DMS153 treated with DMSO at 0.1 percent for 48 hours (cell line): ENCODE data around the gene FASTKD2.

Source experiments
- DNase-seq: peaks from one replicate; lab custom pipeline; 2025; ENCODE audit not compliant: unreplicated experiment; lab: John Stamatoyannopoulos, UW

FASTKD2 gene

GRCh38 chr2:206765242-206766056, at the start of gene FASTKD2, which contains the start of gene MDH1B:
Gene FASTKD2, plus strand, starts transcription at chr2:206765606. Its CDS starts 1,088 bp downstream, at chr2:206766694.
Gene MDH1B, minus strand, starts transcription at chr2:206765328. Its CDS starts 57 bp downstream, at chr2:206765271.
- peak; percentile 92 for DNase-seq

DNA sequence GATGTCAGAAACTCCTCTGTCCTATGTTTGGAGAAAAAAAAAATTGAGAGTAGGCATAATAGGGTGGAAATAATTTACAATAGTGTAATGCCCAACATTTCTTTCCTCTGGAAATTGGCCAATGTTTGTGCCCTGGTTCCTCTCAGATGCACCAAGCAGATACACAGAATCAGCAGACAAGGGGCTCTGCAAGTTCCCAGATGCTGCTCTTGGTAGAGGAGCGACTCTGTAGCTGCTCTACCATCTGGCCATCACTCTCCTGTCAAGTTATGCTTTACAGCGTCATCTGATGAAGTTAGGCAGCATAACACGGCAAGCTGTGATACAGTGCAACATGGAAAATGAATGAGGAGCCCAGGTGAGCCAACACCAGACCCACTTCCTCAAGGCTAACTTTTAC, 48.8 kb upstream of the FASTKD2 start:
- DNase-seq, result no peak

GRCh38 chr2:206718296-206718695, 47.1 kb upstream of the FASTKD2 start, which contains the start of gene DYTN:
Gene DYTN, minus strand, starts transcription at chr2:206718396. Its CDS starts 117 bp downstream, at chr2:206718279.
- no peak for DNase-seq

DNA sequence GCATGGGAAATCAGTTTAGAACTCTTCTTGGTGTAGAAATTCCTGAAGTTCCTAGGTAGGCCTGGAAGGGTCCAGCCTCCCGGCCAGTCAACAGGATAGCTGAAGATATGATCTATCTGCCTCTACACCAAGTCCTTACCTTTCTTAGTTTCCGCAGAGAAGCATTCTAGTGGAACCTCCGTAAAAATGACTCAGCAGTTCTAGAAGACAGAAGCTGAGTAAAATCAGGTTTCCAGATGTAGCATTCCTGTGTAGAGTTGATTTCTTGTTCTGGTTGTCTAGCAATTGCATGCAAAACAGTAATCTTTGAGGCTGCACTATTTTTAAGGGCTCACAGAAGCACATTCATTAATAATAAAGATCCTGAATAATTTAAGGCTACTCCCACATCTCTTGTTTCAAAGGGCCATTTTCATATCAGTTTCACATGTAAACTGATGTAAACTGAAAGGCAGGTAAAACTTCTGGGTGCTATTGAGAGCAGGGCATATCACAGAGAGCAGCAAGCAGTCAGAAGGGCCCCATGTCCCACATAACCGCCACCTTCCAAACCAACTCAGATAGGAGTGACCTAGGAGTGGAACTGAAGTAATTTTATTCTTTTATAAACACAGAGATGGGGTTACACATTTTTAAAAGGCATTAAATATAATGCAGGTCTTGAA, 44.0 kb upstream of the FASTKD2 start:
- no peak for DNase-seq

DNA sequence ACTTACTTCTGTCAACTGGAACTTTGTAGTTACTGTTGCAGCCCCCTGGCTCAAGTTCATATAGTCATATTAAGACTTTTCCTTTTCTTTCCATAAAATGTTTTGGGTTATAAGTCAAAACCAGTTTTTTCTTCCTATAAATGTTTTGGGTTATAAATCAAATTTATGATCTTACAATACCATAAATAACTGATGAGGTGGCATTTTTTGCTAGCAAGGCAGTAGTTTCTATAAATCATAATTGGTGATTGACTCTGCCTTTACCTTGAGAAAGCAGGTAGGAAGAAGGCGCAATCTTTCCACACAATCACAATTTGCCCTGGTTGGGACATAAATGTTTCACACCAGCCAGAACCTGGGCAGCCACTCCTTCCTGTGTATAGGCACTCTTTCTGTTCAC, 42.1 kb upstream of the FASTKD2 start:
- no peak for DNase-seq

DNA sequence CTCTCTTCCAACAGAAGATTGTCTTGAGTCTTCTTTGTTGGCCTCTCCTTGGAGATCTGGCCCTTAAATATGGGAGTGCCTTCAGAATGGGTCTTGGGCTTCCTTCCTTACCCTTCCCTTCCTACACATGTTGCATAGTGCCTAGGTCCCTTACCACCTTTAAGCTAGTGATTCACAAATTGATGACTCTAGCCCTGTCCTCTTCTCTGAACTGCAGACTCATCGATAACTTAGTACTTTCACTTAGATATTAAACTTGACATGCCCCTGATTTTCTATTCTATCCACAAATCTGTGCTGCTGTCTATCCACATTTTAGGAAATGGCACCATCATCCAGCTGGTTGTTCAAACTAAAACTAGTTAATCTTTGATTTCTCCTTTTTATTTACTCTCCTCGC, 38.1 kb upstream of the FASTKD2 start:
- no peak for DNase-seq

DNA sequence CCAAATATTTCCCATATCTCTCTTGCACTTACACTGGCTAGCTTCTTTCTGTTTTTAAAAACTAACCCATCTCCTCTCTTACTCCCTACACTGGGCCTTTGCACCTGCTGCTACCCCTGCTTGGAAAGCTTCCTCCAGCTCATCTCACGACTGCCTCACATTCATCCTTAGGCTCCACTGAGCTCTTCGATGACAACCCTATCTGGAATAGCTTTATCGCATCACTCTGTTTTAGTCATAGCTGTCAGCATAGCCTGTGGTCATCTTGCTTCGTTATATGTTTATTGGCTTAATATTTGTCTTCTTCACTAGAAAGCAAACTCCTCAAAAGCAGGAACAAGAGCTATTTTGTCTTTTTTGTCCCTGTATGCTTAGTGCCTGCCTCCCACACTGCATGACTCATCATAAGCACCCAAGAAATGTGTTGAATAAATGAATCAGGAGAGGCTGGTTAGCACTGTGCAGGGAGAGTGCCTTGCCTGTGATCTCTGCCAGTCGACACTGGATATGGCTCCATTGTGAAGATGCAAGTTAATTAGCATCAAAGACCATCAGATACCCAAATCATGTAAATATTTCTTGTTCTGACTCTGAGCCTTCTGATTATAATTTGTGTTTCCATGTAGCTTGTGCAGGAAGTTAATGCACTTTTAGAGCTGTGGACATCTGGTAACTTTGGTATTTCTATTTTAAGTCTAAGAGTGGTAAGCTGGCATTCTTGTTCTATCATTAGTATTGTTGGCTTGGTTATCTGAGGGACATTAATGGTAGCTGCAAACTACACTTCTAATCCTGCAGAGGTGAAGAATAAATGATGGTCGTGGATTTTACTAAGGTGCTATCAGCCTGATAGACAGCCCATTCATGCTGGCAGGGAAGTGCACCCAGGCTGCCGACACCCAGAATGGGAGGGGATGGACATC, 36.9 kb upstream of the FASTKD2 start:
- no peak for DNase-seq

DNA sequence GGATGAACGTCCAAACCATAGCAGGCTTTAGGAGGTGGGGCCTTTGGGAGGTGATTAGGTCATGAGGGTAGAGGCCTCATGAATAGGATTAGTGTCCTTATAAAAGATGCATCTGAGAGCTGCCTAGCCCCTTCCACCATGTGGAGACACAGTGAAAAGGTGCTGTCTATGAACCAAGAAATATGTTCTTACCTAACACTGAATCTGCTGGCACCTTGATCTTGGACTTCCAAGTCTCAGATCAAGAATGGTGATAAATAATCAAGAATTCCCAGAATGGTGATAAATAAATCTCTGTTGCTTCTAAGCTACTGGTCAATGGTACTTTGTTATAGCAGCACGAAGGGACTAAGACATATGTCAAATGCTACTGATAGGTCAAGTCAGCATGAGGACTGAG, 32.1 kb upstream of the FASTKD2 start:
- no peak for DNase-seq

GRCh38 chr2:206736935-206737334, 28.5 kb upstream of the FASTKD2 start:
- no peak for DNase-seq

DNA sequence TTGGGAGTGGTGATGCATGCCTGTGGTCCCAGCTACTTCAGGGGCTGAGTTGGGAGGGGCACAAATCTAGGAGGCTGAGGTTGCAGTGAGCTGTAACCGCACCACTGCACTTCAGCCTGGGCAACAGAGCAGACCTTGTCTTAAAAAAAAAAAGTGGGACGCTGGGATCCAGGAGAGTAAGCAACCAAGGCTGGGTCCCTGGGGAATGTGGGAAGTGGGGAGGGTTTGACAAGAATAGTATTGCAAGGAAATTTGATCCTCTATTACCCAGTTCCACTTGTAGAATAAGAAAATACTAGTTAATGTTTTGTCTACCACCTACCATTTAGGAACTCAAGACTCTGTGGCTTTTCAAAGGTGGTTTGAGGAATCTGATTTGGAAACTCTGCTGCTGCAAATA, 26.1 kb upstream of the FASTKD2 start:
- DNase-seq, result no peak

DNA sequence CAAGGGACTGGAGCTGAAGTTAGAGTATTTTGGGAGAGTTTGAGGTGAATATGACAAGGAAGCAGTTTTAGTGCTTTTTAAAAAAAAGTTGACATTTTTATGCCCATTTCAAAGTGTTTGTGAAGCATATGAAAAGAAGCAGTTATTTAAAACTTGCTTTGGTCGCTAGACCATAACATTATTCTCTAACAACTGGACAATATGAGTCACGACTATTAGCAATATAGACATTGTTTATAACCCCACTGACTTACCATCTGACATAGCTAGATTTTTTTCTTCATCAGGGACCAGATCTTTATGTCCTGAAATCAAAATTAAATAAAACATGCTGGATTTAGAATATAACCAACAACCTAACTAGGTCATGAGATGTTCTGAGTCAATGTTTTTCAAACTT, 24.6 kb upstream of the FASTKD2 start:
- DNase-seq, result no peak

DNA sequence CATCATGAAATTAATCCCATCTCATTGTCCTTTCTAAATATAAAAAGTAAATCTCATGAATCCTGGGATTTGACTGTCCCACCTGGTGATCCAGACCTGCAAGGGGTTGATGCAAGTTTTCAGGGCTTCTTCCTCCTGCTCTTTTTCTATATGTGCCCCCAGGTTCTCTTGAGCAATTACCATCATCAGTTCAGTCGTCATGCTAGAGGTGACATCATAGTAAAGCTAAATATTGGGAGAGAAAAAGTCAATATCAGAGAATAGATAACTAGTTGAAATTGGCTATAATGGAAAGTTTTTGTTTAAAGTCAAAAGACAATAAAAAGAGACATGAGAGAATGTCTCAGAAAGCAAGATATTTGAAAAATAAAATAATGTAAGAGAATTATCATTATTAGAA, 8.6 kb upstream of the FASTKD2 start:
- DNase-seq, result no peak

DNA sequence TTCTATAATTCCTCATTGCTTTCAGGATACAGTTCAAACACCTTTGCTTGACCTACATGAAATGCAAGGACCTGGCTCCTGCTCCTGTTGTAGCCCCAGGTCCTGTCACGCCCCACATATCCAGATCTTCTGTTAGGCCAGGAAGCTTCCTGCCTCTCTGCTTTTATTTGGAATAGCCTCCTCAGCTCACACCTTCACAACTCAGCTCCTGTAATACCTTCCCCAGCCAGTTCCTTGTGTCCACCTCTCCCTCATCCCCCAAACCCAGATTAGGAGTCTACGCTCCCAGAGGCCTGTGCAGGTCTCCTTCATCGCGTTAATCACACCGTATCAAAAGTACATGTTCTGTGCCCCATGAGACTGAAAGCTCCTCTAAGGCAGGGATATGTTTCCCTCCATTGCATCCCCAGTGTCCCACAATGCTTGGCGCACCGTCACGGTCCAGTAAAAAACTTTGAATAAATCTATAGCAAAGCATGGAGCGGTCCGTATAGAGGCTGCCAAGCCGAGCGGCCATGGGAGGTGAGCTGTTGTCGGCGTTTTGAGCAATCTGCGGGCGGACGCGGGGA, 649 bp upstream of the FASTKD2 start:
- DNase-seq, result no peak

DNA sequence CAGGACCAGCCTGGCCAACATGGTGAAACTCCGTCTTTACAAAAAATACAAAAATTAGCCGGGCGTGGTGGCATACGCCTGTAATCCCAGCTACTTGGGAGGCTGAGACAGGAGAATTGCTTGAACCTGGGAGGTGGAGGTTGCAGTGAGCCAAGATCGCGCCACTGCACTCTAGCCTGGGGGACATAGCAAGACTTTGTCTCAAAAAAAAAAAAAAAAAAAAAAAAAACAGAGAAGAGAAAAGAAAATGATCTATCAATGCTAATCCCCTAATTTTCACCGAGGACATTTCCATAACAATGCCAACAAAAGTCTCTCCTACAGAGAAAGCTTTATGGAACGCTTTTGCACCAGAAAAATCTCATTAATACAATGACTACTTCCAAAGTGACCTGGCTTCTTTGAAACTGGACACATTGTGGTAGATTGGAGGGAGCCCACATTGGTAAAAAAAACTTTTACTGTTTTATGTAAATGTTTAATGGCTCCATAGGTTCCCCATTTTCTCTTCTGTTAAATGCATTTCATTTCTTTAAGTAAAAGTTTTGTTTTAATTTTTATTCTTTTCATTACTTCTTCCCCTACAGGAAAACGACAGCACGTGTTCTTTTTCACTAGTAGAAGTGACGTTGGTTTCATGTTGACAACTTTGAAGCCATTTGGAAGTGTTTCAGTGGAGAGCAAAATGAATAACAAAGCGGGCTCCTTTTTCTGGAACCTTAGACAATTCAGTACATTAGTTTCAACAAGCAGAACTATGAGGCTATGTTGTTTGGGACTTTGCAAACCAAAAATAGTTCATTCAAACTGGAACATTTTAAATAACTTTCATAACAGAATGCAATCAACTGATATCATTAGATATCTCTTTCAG, 888 bp downstream of the FASTKD2 start:
- DNase-seq, result no peak

DNA sequence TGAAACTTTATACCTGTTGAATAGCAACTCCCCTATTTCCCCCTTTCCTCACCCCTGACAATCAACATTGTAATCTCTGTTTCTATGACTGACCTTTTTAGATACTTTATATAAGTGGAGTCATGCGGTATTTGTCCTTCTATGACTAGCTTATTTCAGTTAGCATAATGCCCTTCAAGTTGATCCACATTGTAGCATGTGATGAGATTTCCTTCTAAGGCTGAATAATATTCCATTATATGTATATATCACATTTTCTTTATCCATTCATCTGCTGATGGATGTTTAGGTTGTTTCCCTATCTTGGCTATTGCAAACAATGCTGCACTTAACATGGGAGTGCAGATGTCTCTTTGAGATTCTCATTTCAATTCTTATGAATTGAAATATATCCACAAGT, 9.5 kb downstream of the FASTKD2 start:
- no peak for DNase-seq

DNA sequence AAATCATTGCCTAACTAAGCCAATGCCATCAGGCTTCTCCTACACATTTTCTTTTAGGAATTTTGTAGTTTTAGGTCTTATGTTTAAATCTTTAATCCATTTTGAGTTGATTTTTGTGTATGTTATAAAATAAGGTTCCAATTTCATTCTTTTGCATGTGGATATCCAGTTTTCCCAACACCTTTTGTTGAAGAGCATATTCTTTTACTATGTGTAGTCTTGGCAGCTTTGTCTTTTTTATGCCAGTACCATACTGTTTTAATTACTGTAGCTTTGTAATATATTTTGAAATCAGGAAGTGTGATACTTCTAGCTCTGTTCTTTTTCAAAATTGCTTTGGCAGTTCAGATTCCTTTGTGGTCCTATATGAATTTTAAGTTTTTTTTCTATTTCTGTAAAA, 11.0 kb downstream of the FASTKD2 start:
- no peak for DNase-seq

- no peak for DNase-seq
Measured at GRCh38 chr2:206780671-206781070, 15.3 kb downstream of the FASTKD2 start.

- DNase-seq, result no peak
Measured at GRCh38 chr2:206783718-206784117, 18.3 kb downstream of the FASTKD2 start.

- no peak for DNase-seq
Measured at GRCh38 chr2:206784559-206785353, 19.4 kb downstream of the FASTKD2 start.
